PC-3 (cell line): ENCODE measurements around the gene TPSG1. TPM values are rescaled to one million over a fixed set of nuclear protein-coding genes. Genes with fewer than 3 reads are reported as not detected.

Source experiments
- ATAC-seq: fragments of 200-7000 bp; cut with Tn5 transposase; 2 replicates; pipeline ENCODE4 v1.9.1; 2020; ENCODE audit warnings: mild to moderate bottlenecking, moderate library complexity
- BruUV-seq: library from RNA; stranded (reverse); fragments of 400-500 nt; replicated peaks from 2 replicates; lab custom pipeline; 2021; lab: Mats Ljungman, UMichigan
- CTCF ChIA-PET: fragments of 300-600 bp; sonication (Branson Sonifier 250); formaldehyde crosslinking; loops from one replicate; lab custom pipeline; 2022; ENCODE audit warnings: antibody characterized with exemption; lab: Charles Lee
- POLR2A ChIA-PET: fragments of 300-600 bp; sonication (Branson Sonifier 250); formaldehyde crosslinking; loops from one replicate; lab custom pipeline; 2022; ENCODE audit warnings: antibody characterized with exemption; ENCODE audit not compliant: unreplicated experiment; lab: Charles Lee
- DNase-seq: peaks from one replicate; pipeline ENCODE4 v3.0.0-alpha.2; 2015
- H2AFZ ChIP-seq: fragments of 300-600 bp; sonication (generic); 2 replicates; pipeline ENCODE4 v1.6.0; 2016; ENCODE audit warnings: antibody characterized with exemption, low read length
- H3F3A ChIP-seq: fragments of 300-600 bp; sonication (generic); one replicate; pipeline ENCODE4 v1.6.0; 2017; ENCODE audit warnings: antibody characterized with exemption, low read length, control low read depth, mild to moderate bottlenecking; ENCODE audit not compliant: unreplicated experiment
- H3K27ac ChIP-seq: fragments of 300-600 bp; sonication (generic); 2 replicates; pipeline ENCODE4 v1.5.1; 2016; ENCODE audit warnings: mild to moderate bottlenecking, low read length
- H3K27me3 ChIP-seq: fragments of 300-600 bp; sonication (generic); 2 replicates; pipeline ENCODE4 v1.6.1; 2016; ENCODE audit warnings: low read length, mixed read lengths
- H3K36me3 ChIP-seq: fragments of 300-600 bp; sonication (generic); 2 replicates; pipeline ENCODE4 v1.6.1; 2016; ENCODE audit warnings: low read depth, mixed run types, low read length, mixed read lengths
- H3K4me1 ChIP-seq: fragments of 300-600 bp; sonication (generic); 2 replicates; pipeline ENCODE4 v1.5.1; 2016; ENCODE audit warnings: low read length; ENCODE audit not compliant: insufficient read depth
- H3K4me2 ChIP-seq: fragments of 300-600 bp; sonication (generic); 2 replicates; pipeline ENCODE4 v1.6.0; 2016; ENCODE audit warnings: low read length
- H3K4me3 ChIP-seq: fragments of 300-600 bp; sonication (generic); 2 replicates; pipeline ENCODE4 v1.5.1; 2016; ENCODE audit warnings: mild to moderate bottlenecking, low read length, mixed read lengths
- H3K79me2 ChIP-seq: fragments of 300-600 bp; sonication (generic); 2 replicates; pipeline ENCODE4 v1.6.1; 2017; ENCODE audit warnings: low read length, mixed read lengths
- H3K9ac ChIP-seq: fragments of 300-600 bp; sonication (generic); 2 replicates; pipeline ENCODE4 v1.6.0; 2016; ENCODE audit warnings: mild to moderate bottlenecking, low read length
- H3K9me2 ChIP-seq: fragments of 300-600 bp; sonication (generic); replicated peaks from 2 replicates; pipeline ENCODE4 v1.6.1; 2016; ENCODE audit warnings: mixed run types, low read length, mixed read lengths
- H3K9me3 ChIP-seq: fragments of 300-600 bp; sonication (generic); 2 replicates; pipeline ENCODE4 v1.6.1; 2016; ENCODE audit warnings: low read length, mixed read lengths
- H4K20me1 ChIP-seq: fragments of 300-600 bp; sonication (generic); 2 replicates; pipeline ENCODE4 v1.6.1; 2016; ENCODE audit warnings: low read length, mixed read lengths
- CTCF ChIP-seq: fragments of 300-600 bp; sonication (generic); conservative IDR thresholded peaks from 2 replicates; pipeline ENCODE4 v1.5.1; 2017; ENCODE audit warnings: antibody characterized with exemption, low read depth, mild to moderate bottlenecking, low read length
- EZH2 ChIP-seq: fragments of 300-600 bp; sonication (generic); IDR thresholded peaks from one replicate; pipeline ENCODE4 v1.6.1; 2017; ENCODE audit warnings: antibody characterized with exemption, mild to moderate bottlenecking, low read length; ENCODE audit not compliant: unreplicated experiment
- EZH2phosphoT487 ChIP-seq: fragments of 300-600 bp; sonication (generic); IDR thresholded peaks from 2 replicates; pipeline ENCODE4 v1.6.1; 2018; ENCODE audit warnings: mild to moderate bottlenecking, antibody characterized with exemption, low read length, borderline replicate concordance
- intact Hi-C: fragments of 100-400 bp; cut with micrococcal nuclease; formaldehyde crosslinking; loops from 2 replicates; pipeline ENCODE4 v1.9.0; 2023
- total RNA-seq: library from RNA; depleted of rRNA; stranded (reverse); fragments of >200 nt; gene quantifications from 2 replicates; pipeline ENCODE4 v1.2.3, GENCODE V29; 2014; rRNA removed

Gene TPSG1
- total RNA-seq, 1 experiment from 2014 or later = not detected

- Histone ChIP-seq H3K79me2 (no peaks in the 10 kb centered on the region), H3F3A (no peaks in the 10 kb centered on the region), H4K20me1 (no peaks in the 10 kb centered on the region), H3K9me3 (no peaks in the 10 kb centered on the region), H3K4me2 (no peak overlapping the region), H3K9ac (no peak overlapping the region), H2AFZ (no peak overlapping the region), H3K27me3 (no peaks in the 10 kb centered on the region), H3K4me1 (no peaks in the 10 kb centered on the region), H3K36me3 (no peaks in the 10 kb centered on the region), H3K27ac (no peak overlapping the region), H3K9me2 (no peaks in the 10 kb centered on the region), H3K4me3 (no peak overlapping the region)
- ChIA-PET CTCF (no interaction called here), POLR2A (no interaction called here)
- BruUV-seq = no TSS peak
- DNase-seq (no peak), ATAC-seq (no peak)
- intact Hi-C loops = no loop called here
- TF ChIP-seq CTCF (no peak), EZH2phosphoT487 (no peak), EZH2 (no peak)
Observed at GRCh38 chr16:1171854-1172428, 53.1 kb downstream of the TPSG1 start.

Other genes with a start within 250 kb of the TPSG1 start
- gene SOX8, start 243.5 kb downstream of the TPSG1 start, total RNA-seq = 0.47 and 0.92 TPM in 2 replicates
- gene SSTR5, start 152.5 kb downstream of the TPSG1 start, total RNA-seq = 0.51 and 1.0 TPM in 2 replicates
- gene C1QTNF8, start 129.0 kb downstream of the TPSG1 start, total RNA-seq = not detected in 2 replicates
- 4.1 and 7.8 TPM in 2 replicates for gene CACNA1H, start 72.2 kb downstream of the TPSG1 start, total RNA-seq
- gene TPSB2, start 4.9 kb upstream of the TPSG1 start, total RNA-seq = not detected in 2 replicates
- gene TPSAB1, start 15.4 kb upstream of the TPSG1 start, total RNA-seq = not detected in 2 replicates
- gene TPSD1, start 30.8 kb upstream of the TPSG1 start, total RNA-seq = not detected in 2 replicates
- 71.3 and 116 TPM in 2 replicates for gene UBE2I, start 84.4 kb upstream of the TPSG1 start, total RNA-seq
- gene BAIAP3, start 108.4 kb upstream of the TPSG1 start, total RNA-seq = 13.1 and 18.2 TPM in 2 replicates
- 117 and 142 TPM in 2 replicates for gene TSR3, start 126.6 kb upstream of the TPSG1 start, total RNA-seq
- gene GNPTG, start 126.7 kb upstream of the TPSG1 start, total RNA-seq = 36.0 and 36.3 TPM in 2 replicates
- gene UNKL, start 189.4 kb upstream of the TPSG1 start, total RNA-seq = 18.8 and 33.9 TPM in 2 replicates
- 27.0 and 33.2 TPM in 2 replicates for gene UQCC4, start 195.5 kb upstream of the TPSG1 start, total RNA-seq
- not detected in 2 replicates for gene PERCC1, start 205.8 kb upstream of the TPSG1 start, total RNA-seq
- not detected in 2 replicates for gene CCDC154, start 219.3 kb upstream of the TPSG1 start, total RNA-seq
- gene CLCN7, start 249.8 kb upstream of the TPSG1 start, total RNA-seq = 48.2 and 66.6 TPM in 2 replicates